ELF-1 (cell line): ENCODE measurements around the gene SH3PXD2A.

Experiments
- DNase-seq: peaks from one replicate; pipeline ENCODE4 v3.0.0-alpha.2; 2016; ENCODE audit warnings: low read depth, low spot score

Gene SH3PXD2A

GRCh38 chr10:103879409-103879808, 24.0 kb upstream of the SH3PXD2A start:
- DNase-seq: no peak

GRCh38 chr10:103877861-103878260, 22.5 kb upstream of the SH3PXD2A start:
- DNase-seq: no peak

DNA sequence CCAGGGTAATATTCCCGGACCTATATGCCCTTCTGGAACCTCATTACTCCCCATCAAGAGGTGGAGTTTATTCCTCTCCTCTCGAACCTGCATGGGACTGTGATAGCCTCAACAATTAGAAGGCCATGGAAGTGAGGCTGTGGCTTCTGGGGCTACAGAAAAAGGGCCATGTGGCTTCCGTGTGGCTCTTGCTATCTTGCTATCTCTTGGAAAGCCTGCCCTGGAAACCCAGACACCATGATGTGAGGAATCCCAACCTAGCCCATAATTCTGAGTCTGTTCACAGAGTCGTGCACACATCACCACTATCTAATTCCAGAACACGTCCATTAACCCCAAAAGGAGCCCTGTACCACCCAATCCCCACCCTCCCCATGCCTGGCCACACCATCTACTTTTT, 20.8 kb upstream of the SH3PXD2A start:
- no peak for DNase-seq

GRCh38 chr10:103874730-103875129, 19.4 kb upstream of the SH3PXD2A start:
- no peak for DNase-seq

GRCh38 chr10:103872137-103872931, 17.0 kb upstream of the SH3PXD2A start:
- no peak for DNase-seq

DNA sequence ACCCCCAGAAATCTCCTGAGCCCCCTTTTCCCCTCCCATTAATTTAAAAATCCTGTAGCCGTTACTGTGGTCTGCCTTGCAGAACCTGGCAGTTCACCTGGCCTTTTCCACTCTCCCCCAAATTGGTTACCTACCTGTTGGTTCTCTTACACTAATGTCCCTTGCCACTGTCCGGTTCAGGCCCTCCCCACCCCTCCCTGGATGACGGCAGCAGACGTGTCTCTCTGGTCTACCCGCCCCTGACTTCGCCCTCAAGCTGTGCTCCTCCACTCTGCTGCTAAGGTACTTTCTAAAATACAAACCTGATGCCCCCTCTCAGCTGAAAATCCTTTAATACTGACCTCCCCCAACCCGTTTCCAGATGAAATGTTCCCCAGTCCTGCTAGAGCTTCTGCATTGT, 15.6 kb upstream of the SH3PXD2A start:
- no peak for DNase-seq

GRCh38 chr10:103870516-103870915, 15.1 kb upstream of the SH3PXD2A start:
- DNase-seq: peak; percentile 52

DNA sequence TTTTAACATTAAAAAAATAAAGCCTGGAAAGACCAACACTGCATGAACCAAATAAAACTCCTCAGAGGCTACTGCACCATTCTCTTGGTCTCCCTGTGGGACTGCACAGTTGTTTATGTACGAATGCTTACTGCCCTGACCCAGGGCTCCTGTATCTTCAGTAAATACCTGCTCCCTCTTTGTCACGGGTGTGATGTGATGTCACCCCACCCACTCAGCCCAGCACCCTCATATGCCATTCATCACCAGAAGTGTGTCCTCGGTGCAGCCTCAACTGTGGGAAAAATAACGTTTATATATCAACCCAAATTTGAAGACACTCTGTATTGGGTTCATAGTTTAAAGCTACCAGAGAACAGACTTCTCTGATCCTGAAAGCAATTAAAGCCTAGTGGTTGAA, 14.0 kb upstream of the SH3PXD2A start:
- no peak for DNase-seq

DNA sequence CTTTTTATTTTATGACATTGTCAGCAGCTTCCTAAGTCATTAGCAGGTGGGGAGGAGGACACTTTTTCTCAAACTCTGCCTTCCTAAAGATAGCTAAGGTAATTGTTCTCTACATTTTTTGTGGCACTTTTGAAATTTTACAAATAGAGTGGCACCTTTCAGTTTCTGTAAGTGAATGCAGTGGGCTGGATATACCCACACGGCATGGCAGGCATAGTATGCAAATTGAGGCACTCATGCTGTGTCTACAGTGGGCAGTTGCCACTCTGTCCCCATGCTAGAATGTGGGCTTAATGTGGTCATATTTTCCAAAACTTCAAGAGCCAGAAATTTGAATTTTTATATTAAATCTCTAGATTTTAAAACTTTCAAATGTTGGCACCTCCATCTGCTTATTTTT, 12.8 kb upstream of the SH3PXD2A start:
- no peak for DNase-seq

GRCh38 chr10:103861505-103861904, 6.1 kb upstream of the SH3PXD2A start:
- DNase-seq: no peak

GRCh38 chr10:103859161-103860086, 4.0 kb upstream of the SH3PXD2A start:
- peak; percentile 90 for DNase-seq

DNA sequence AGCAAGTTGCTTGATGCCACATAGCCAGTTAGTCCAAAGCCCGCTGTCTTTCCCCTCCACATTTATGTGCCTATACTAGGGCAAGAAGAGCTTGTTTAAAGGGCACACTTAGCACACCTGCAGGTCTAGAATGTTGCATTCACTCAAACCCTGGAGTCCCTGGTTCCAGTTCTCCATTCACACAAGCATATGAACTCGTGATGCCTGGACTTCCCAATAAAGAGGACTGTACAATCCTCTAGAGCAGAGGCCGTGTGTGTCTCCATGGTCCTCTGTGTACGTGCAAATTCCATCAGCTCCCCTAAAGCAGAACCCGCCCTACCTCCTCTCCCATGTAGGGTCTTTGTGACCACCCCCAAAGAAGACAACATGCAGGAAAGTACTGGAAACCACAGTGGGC, 3.0 kb upstream of the SH3PXD2A start:
- DNase-seq: no peak

- DNase-seq: no peak
These were observed 1.4 kb upstream of the SH3PXD2A start for GRCh38 chr10:103856797-103857170.

GRCh38 chr10:103855852-103856796, 748 bp upstream of the SH3PXD2A start:
- DNase-seq: no peak

DNA sequence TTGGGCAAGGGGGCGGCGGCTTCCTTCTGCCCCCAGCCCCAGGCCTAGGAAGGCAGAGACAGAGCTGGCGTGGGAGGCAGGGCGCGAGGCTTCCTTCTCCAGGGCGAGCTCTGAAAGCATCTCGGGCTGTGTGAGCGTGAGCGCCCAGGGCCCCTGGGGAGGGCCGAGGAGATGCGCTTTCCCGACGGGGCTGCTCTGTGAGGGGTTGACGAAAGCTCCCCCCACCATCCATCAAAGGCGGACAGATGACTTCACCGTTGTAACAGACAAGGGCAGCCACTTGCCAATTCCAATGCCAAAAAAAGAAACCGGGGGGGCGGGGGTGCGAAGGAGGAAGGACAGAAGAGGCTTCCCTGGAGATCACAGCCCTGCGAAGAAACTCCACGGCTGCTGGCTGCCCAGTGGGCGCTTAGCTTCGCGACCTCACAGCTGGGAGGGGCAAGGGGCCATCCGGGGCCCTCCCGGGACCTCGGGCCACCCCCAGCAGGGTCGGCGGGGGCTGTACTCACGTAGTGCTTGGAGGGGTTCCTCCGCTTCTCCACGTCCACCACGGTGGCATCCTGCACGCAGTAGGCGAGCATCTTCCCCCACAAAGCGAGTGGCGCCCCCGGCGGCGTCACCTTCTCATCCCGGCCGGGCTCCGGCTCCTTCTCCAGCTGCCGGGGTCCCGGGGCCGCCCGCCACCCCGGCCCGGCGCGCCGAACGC, 537 bp downstream of the SH3PXD2A start:
- DNase-seq: no peak

GRCh38 chr10:103854265-103854685, 1.1 kb downstream of the SH3PXD2A start:
- DNase-seq: peak; percentile 72

DNA sequence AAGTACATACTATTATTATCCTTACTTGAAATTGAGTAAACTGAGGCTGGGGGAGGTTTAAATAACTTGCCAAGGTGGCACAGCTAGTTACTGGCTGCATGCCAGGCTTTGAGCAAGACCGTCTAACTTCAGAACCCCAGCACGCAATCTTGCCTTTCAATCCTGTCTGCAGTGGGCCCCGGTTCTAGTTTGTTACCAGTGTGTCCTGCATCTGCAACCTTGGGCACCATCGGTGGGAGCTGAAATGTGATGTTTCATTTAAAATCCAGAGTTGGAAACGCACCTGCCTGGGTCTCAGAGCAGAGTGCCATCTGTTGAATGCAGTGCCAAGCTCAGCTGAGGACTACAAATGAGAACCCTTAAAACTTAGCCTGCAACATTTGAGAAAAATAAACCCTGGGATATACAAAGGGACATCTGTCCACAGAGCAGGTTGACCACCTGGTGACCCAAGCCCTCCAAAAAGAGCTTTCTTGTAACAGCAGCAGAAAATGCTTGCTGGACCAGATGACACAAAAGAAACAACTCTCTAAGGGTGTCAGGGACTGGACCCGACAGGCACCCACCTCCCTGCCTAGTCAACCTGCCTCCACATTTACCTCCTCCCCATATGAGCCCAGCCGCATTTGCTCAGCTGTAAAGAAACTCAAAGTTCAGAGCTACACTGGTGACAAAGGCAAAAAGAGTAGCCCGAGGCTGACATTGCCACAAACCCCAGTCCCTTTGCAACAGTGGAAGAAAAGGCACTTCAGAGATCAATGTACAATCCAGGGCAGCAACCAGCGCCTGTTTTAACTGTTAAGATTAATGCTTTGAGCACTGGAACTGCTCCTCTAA, 1.7 kb downstream of the SH3PXD2A start:
- DNase-seq: no peak

- DNase-seq: no peak
These were observed 2.5 kb downstream of the SH3PXD2A start for GRCh38 chr10:103852856-103853255.

GRCh38 chr10:103852189-103852711, 3.1 kb downstream of the SH3PXD2A start:
- no peak for DNase-seq

DNA sequence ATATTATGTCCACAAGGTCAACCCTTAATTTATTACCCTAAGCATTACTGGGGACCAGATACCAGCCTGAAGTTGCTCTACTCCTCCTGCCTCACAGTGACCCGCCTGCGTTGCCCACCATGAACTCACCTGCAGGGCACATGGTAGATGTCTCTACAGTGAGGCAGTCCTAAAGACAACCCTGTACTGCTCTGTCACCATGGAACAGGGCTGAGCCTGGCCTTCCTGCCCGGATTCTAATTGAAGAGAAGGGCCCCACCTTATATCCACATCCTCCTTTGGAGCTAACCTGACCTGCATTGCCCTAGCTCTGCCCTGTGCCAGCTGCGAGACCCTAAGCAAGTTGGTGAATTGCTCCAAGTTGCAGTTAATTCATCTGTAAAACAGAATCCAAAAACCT, 4.1 kb downstream of the SH3PXD2A start:
- no peak for DNase-seq
